K562 (cell line): ENCODE data around the gene SOX12. TPM values are rescaled to one million over a fixed set of nuclear protein-coding genes. Genes with fewer than 3 reads are reported as not detected.

Source experiments
- CBX3 ChIP-seq, 2 experiments: IDR thresholded peaks; 1 replicate in 1 of 2; 2 replicates in 1 of 2; pipeline ENCODE4 v1.6.1; 2012; ENCODE audit warnings: inconsistent platforms in 2 of 2, low read length in 2 of 2, borderline replicate concordance in 1 of 2, control low read depth in 1 of 2
- polyA plus RNA-seq, 8 experiments: library from polyadenylated mRNA; depleted of rRNA in 4 of 8; stranded (reverse) in 5 of 8; unstranded in 3 of 8; fragments of >200 nt; fragmentation: Nextera tagmentation in 2 of 8; fragmentation: Illumina TruSeq in 1 of 8; extraction: Ambion mirVana in 2 of 8; extraction: Trizol in 1 of 8; gene quantifications; 2 replicates each; pipeline versions ENCODE4 v1.2.1 to v1.2.3, GENCODE V29; 2011 to 2014; ENCODE audit warnings: inconsistent platforms in 1 of 8, missing spikeins in 1 of 8
- total RNA-seq, 7 experiments: library from RNA; depleted of rRNA in 6 of 7; stranded (reverse); fragments of >200 nt in 6 of 7; fragmentation: Illumina TruSeq in 2 of 7; extraction: Trizol in 2 of 7; gene quantifications; 2 replicates each; pipeline versions ENCODE4 v1.2.1 to v1.2.3, GENCODE V29; 2011 to 2021; ENCODE audit warnings: low replicate concordance in 1 of 7
- TF ChIP-seq, protein P1 (sequence below): fragments of 200-800 bp; sonication (Bioruptor generic); IDR thresholded peaks from 2 replicates; pipeline ENCODE4 v1.6.1; 2016; ENCODE audit warnings: missing genetic modification characterization, missing compliant biosample characterization
- TF ChIP-seq, protein P2 (sequence below): fragments of 450-650 bp; IDR thresholded peaks from 2 replicates; pipeline ENCODE4 v1.6.1; 2017; ENCODE audit warnings: antibody characterized with exemption, mild to moderate bottlenecking

SOX12 gene
- total and polyA plus RNA-seq, 9 of the 15 experiments (the other 6 are each of a cell fraction or from before 2014, with no cell fraction given): 0.42 to 26.3 (median 2.6) TPM

DNA sequence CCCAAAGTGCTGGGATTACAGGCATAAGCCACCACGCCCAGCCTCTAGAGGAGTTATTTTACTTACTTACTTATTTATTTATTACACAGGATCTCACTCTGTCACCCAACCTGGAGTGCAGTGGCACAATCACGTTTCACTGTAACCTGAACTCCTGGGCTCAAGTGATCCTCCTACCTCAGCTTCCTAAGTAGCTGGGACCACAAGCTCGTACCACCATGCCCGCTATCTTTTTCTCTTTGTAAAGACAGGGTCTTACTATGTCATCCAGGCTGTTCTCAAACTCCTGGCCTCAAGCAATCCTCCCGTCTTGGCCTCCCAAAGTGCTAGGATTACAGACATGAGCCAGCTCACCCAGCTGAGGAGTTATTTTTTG lies 53.6 kb downstream of the SOX12 start (continued):
- TF ChIP-seq, protein P1, sequence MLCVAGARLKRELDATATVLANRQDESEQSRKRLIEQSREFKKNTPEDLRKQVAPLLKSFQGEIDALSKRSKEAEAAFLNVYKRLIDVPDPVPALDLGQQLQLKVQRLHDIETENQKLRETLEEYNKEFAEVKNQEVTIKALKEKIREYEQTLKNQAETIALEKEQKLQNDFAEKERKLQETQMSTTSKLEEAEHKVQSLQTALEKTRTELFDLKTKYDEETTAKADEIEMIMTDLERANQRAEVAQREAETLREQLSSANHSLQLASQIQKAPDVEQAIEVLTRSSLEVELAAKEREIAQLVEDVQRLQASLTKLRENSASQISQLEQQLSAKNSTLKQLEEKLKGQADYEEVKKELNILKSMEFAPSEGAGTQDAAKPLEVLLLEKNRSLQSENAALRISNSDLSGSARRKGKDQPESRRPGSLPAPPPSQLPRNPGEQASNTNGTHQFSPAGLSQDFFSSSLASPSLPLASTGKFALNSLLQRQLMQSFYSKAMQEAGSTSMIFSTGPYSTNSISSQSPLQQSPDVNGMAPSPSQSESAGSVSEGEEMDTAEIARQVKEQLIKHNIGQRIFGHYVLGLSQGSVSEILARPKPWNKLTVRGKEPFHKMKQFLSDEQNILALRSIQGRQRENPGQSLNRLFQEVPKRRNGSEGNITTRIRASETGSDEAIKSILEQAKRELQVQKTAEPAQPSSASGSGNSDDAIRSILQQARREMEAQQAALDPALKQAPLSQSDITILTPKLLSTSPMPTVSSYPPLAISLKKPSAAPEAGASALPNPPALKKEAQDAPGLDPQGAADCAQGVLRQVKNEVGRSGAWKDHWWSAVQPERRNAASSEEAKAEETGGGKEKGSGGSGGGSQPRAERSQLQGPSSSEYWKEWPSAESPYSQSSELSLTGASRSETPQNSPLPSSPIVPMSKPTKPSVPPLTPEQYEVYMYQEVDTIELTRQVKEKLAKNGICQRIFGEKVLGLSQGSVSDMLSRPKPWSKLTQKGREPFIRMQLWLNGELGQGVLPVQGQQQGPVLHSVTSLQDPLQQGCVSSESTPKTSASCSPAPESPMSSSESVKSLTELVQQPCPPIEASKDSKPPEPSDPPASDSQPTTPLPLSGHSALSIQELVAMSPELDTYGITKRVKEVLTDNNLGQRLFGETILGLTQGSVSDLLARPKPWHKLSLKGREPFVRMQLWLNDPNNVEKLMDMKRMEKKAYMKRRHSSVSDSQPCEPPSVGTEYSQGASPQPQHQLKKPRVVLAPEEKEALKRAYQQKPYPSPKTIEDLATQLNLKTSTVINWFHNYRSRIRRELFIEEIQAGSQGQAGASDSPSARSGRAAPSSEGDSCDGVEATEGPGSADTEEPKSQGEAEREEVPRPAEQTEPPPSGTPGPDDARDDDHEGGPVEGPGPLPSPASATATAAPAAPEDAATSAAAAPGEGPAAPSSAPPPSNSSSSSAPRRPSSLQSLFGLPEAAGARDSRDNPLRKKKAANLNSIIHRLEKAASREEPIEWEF: no peak
- TF ChIP-seq CBX3 (IDR thresholded peaks at IDR 0.05; ENCODE audit: borderline replicate concordance in 1 of 2, low read length in 2 of 2): no peak
- TF ChIP-seq, protein P2, sequence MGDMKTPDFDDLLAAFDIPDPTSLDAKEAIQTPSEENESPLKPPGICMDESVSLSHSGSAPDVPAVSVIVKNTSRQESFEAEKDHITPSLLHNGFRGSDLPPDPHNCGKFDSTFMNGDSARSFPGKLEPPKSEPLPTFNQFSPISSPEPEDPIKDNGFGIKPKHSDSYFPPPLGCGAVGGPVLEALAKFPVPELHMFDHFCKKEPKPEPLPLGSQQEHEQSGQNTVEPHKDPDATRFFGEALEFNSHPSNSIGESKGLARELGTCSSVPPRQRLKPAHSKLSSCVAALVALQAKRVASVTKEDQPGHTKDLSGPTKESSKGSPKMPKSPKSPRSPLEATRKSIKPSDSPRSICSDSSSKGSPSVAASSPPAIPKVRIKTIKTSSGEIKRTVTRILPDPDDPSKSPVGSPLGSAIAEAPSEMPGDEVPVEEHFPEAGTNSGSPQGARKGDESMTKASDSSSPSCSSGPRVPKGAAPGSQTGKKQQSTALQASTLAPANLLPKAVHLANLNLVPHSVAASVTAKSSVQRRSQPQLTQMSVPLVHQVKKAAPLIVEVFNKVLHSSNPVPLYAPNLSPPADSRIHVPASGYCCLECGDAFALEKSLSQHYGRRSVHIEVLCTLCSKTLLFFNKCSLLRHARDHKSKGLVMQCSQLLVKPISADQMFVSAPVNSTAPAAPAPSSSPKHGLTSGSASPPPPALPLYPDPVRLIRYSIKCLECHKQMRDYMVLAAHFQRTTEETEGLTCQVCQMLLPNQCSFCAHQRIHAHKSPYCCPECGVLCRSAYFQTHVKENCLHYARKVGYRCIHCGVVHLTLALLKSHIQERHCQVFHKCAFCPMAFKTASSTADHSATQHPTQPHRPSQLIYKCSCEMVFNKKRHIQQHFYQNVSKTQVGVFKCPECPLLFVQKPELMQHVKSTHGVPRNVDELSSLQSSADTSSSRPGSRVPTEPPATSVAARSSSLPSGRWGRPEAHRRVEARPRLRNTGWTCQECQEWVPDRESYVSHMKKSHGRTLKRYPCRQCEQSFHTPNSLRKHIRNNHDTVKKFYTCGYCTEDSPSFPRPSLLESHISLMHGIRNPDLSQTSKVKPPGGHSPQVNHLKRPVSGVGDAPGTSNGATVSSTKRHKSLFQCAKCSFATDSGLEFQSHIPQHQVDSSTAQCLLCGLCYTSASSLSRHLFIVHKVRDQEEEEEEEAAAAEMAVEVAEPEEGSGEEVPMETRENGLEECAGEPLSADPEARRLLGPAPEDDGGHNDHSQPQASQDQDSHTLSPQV: peak; percentile 4; the same call in 1 of the 2 replicates

Other genes with a start within 250 kb of the SOX12 start
Only the 7 nearest of the 13 such genes appear.
- not detected in 2 replicates for gene DEFB129, start 98.3 kb upstream of the SOX12 start, total RNA-seq (2014; rRNA removed)
- gene DEFB129, start 98.3 kb upstream of the SOX12 start, total RNA-seq (2014; rRNA removed; fragmentation: Illumina TruSeq; extraction: Trizol): not detected in 2 replicates
- not detected in 2 replicates for gene DEFB129, start 98.3 kb upstream of the SOX12 start, total RNA-seq (2015; rRNA removed; fragmentation: Illumina TruSeq; extraction: Trizol)
- gene DEFB129, start 98.3 kb upstream of the SOX12 start, total RNA-seq (2021): not detected in 2 replicates
- not detected in 2 replicates for gene DEFB129, start 98.3 kb upstream of the SOX12 start, polyA plus RNA-seq (2011; rRNA removed)
- not detected in 2 replicates for gene DEFB129, start 98.3 kb upstream of the SOX12 start, polyA plus RNA-seq (2014; fragmentation: Illumina TruSeq; extraction: Trizol)
- gene DEFB129, start 98.3 kb upstream of the SOX12 start, polyA plus RNA-seq (2014; fragmentation: Nextera tagmentation; extraction: Ambion mirVana): not detected
- gene DEFB129, start 98.3 kb upstream of the SOX12 start, polyA plus RNA-seq (2014; rRNA removed): not detected in 2 replicates
- not detected in 2 replicates for gene DEFB132, start 67.8 kb upstream of the SOX12 start, total RNA-seq (2014; rRNA removed)
- gene DEFB132, start 67.8 kb upstream of the SOX12 start, total RNA-seq (2014; rRNA removed; fragmentation: Illumina TruSeq; extraction: Trizol): not detected in 2 replicates
- gene DEFB132, start 67.8 kb upstream of the SOX12 start, total RNA-seq (2015; rRNA removed; fragmentation: Illumina TruSeq; extraction: Trizol): not detected in 2 replicates
- not detected in 2 replicates for gene DEFB132, start 67.8 kb upstream of the SOX12 start, total RNA-seq (2021)
- gene DEFB132, start 67.8 kb upstream of the SOX12 start, polyA plus RNA-seq (2011; rRNA removed): not detected in 2 replicates
- not detected in 2 replicates for gene DEFB132, start 67.8 kb upstream of the SOX12 start, polyA plus RNA-seq (2014; fragmentation: Illumina TruSeq; extraction: Trizol)
- not detected for gene DEFB132, start 67.8 kb upstream of the SOX12 start, polyA plus RNA-seq (2014; fragmentation: Nextera tagmentation; extraction: Ambion mirVana)
- not detected in 2 replicates for gene DEFB132, start 67.8 kb upstream of the SOX12 start, polyA plus RNA-seq (2014; rRNA removed)
- gene C20orf96, start 34.8 kb upstream of the SOX12 start, total RNA-seq (2014; rRNA removed): 1.5 and 2.0 TPM in 2 replicates
- 2.4 and 3.0 TPM in 2 replicates for gene C20orf96, start 34.8 kb upstream of the SOX12 start, total RNA-seq (2014; rRNA removed; fragmentation: Illumina TruSeq; extraction: Trizol)
- 2.1 and 2.3 TPM in 2 replicates for gene C20orf96, start 34.8 kb upstream of the SOX12 start, total RNA-seq (2015; rRNA removed; fragmentation: Illumina TruSeq; extraction: Trizol)
- gene C20orf96, start 34.8 kb upstream of the SOX12 start, total RNA-seq (2021): 10.1 TPM in 2 replicates
- 11.0 and 22.6 TPM in 2 replicates for gene C20orf96, start 34.8 kb upstream of the SOX12 start, polyA plus RNA-seq (2011; rRNA removed)
- gene C20orf96, start 34.8 kb upstream of the SOX12 start, polyA plus RNA-seq (2014; fragmentation: Illumina TruSeq; extraction: Trizol): 8.4 and 9.8 TPM in 2 replicates
- gene C20orf96, start 34.8 kb upstream of the SOX12 start, polyA plus RNA-seq (2014; fragmentation: Nextera tagmentation; extraction: Ambion mirVana): 1 to 10 TPM; 1.7 to 4.2 TPM
- 9.1 and 11.7 TPM in 2 replicates for gene C20orf96, start 34.8 kb upstream of the SOX12 start, polyA plus RNA-seq (2014; rRNA removed)
- gene ZCCHC3, start 28.0 kb upstream of the SOX12 start, total RNA-seq (2014; rRNA removed): 23.2 and 28.2 TPM in 2 replicates
- 10.1 and 10.2 TPM in 2 replicates for gene ZCCHC3, start 28.0 kb upstream of the SOX12 start, total RNA-seq (2014; rRNA removed; fragmentation: Illumina TruSeq; extraction: Trizol)
- 12.8 and 13.9 TPM in 2 replicates for gene ZCCHC3, start 28.0 kb upstream of the SOX12 start, total RNA-seq (2015; rRNA removed; fragmentation: Illumina TruSeq; extraction: Trizol)
- 22.1 and 22.5 TPM in 2 replicates for gene ZCCHC3, start 28.0 kb upstream of the SOX12 start, total RNA-seq (2021)
- 21.2 and 22.0 TPM in 2 replicates for gene ZCCHC3, start 28.0 kb upstream of the SOX12 start, polyA plus RNA-seq (2011; rRNA removed)
- gene ZCCHC3, start 28.0 kb upstream of the SOX12 start, polyA plus RNA-seq (2014; fragmentation: Illumina TruSeq; extraction: Trizol): 16.5 and 17.6 TPM in 2 replicates
- gene ZCCHC3, start 28.0 kb upstream of the SOX12 start, polyA plus RNA-seq (2014; fragmentation: Nextera tagmentation; extraction: Ambion mirVana): 1 to 10 TPM; 2.8 to 4.0 TPM
- 22.4 and 23.3 TPM in 2 replicates for gene ZCCHC3, start 28.0 kb upstream of the SOX12 start, polyA plus RNA-seq (2014; rRNA removed)
- 11.1 and 21.5 TPM in 2 replicates for gene NRSN2, start 21.6 kb downstream of the SOX12 start, total RNA-seq (2014; rRNA removed)
- gene NRSN2, start 21.6 kb downstream of the SOX12 start, total RNA-seq (2014; rRNA removed; fragmentation: Illumina TruSeq; extraction: Trizol): 6.7 and 7.5 TPM in 2 replicates
- 7.8 and 9.6 TPM in 2 replicates for gene NRSN2, start 21.6 kb downstream of the SOX12 start, total RNA-seq (2015; rRNA removed; fragmentation: Illumina TruSeq; extraction: Trizol)
- 26.7 and 28.5 TPM in 2 replicates for gene NRSN2, start 21.6 kb downstream of the SOX12 start, total RNA-seq (2021)
- 13.1 and 37.5 TPM in 2 replicates for gene NRSN2, start 21.6 kb downstream of the SOX12 start, polyA plus RNA-seq (2011; rRNA removed)
- gene NRSN2, start 21.6 kb downstream of the SOX12 start, polyA plus RNA-seq (2014; fragmentation: Illumina TruSeq; extraction: Trizol): 24.3 and 24.7 TPM in 2 replicates
- 1 to 10 TPM; 7.9 to 8.3 TPM for gene NRSN2, start 21.6 kb downstream of the SOX12 start, polyA plus RNA-seq (2014; fragmentation: Nextera tagmentation; extraction: Ambion mirVana)
- 24.8 and 29.7 TPM in 2 replicates for gene NRSN2, start 21.6 kb downstream of the SOX12 start, polyA plus RNA-seq (2014; rRNA removed)
- gene TRIB3, start 55.2 kb downstream of the SOX12 start, total RNA-seq (2014; rRNA removed): 113 and 114 TPM in 2 replicates
- gene TRIB3, start 55.2 kb downstream of the SOX12 start, total RNA-seq (2014; rRNA removed; fragmentation: Illumina TruSeq; extraction: Trizol): 43.5 and 47.4 TPM in 2 replicates
- gene TRIB3, start 55.2 kb downstream of the SOX12 start, total RNA-seq (2015; rRNA removed; fragmentation: Illumina TruSeq; extraction: Trizol): 22.1 and 23.0 TPM in 2 replicates
- 102 and 110 TPM in 2 replicates for gene TRIB3, start 55.2 kb downstream of the SOX12 start, total RNA-seq (2021)
- gene TRIB3, start 55.2 kb downstream of the SOX12 start, polyA plus RNA-seq (2011; rRNA removed): 44.4 and 114 TPM in 2 replicates
- gene TRIB3, start 55.2 kb downstream of the SOX12 start, polyA plus RNA-seq (2014; fragmentation: Illumina TruSeq; extraction: Trizol): 55.3 and 78.6 TPM in 2 replicates
- gene TRIB3, start 55.2 kb downstream of the SOX12 start, polyA plus RNA-seq (2014; fragmentation: Nextera tagmentation; extraction: Ambion mirVana): 10 to 100 TPM; 12.1 to 14.9 TPM
- 78.8 and 80.6 TPM in 2 replicates for gene TRIB3, start 55.2 kb downstream of the SOX12 start, polyA plus RNA-seq (2014; rRNA removed)
- 46.1 and 58.1 TPM in 2 replicates for gene RBCK1, start 82.7 kb downstream of the SOX12 start, total RNA-seq (2014; rRNA removed)
- gene RBCK1, start 82.7 kb downstream of the SOX12 start, total RNA-seq (2014; rRNA removed; fragmentation: Illumina TruSeq; extraction: Trizol): 18.4 and 22.1 TPM in 2 replicates
- gene RBCK1, start 82.7 kb downstream of the SOX12 start, total RNA-seq (2015; rRNA removed; fragmentation: Illumina TruSeq; extraction: Trizol): 18.0 and 19.3 TPM in 2 replicates
- 51.7 and 54.2 TPM in 2 replicates for gene RBCK1, start 82.7 kb downstream of the SOX12 start, total RNA-seq (2021)
- gene RBCK1, start 82.7 kb downstream of the SOX12 start, polyA plus RNA-seq (2011; rRNA removed): 37.6 and 58.2 TPM in 2 replicates
- gene RBCK1, start 82.7 kb downstream of the SOX12 start, polyA plus RNA-seq (2014; fragmentation: Illumina TruSeq; extraction: Trizol): 26.5 and 37.1 TPM in 2 replicates
- gene RBCK1, start 82.7 kb downstream of the SOX12 start, polyA plus RNA-seq (2014; fragmentation: Nextera tagmentation; extraction: Ambion mirVana): 1 to 10 TPM; 5.9 to 8.3 TPM
- 52.7 and 59.3 TPM in 2 replicates for gene RBCK1, start 82.7 kb downstream of the SOX12 start, polyA plus RNA-seq (2014; rRNA removed)